CD4-positive, alpha-beta T cell treated with Interleukin-6 at 100 ng/mL for 8 hours (primary cell): ENCODE results near the gene EEF1A2.

Experiments used
- DNase-seq: peaks from one replicate; pipeline ENCODE4 v3.0.0-alpha.2; 2020; ENCODE audit warnings: mixed read lengths, low spot score

Gene EEF1A2

GRCh38 chr20:63449796-63450730 lies 48.8 kb downstream of the EEF1A2 start:
- DNase-seq, result no peak

DNA sequence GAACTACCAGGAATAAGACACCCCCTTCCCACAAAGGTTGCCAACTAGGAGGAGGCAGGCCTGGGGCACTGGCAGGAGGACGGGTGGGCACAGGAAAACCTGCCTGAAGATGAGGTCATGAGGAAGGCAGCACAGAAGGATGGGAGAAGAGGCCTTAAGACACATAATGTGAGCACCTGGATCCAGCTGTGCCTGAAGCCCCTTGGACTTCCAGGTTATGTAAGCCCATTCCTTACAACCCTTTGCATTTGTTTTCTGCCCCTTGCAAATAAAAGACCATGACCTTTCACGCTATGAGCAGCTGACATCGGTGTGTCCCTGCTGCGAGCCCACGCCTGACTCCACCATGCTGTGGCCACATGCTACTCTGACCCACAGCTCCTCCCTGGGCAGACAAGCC lies 49.9 kb downstream of the EEF1A2 start:
- DNase-seq, result no peak

- DNase-seq, result no peak
Measured at GRCh38 chr20:63448031-63448430, 50.9 kb downstream of the EEF1A2 start.

GRCh38 chr20:63447320-63447719 lies 51.6 kb downstream of the EEF1A2 start:
- DNase-seq, result no peak

GRCh38 chr20:63446216-63447024 lies 52.5 kb downstream of the EEF1A2 start:
- no peak for DNase-seq

DNA sequence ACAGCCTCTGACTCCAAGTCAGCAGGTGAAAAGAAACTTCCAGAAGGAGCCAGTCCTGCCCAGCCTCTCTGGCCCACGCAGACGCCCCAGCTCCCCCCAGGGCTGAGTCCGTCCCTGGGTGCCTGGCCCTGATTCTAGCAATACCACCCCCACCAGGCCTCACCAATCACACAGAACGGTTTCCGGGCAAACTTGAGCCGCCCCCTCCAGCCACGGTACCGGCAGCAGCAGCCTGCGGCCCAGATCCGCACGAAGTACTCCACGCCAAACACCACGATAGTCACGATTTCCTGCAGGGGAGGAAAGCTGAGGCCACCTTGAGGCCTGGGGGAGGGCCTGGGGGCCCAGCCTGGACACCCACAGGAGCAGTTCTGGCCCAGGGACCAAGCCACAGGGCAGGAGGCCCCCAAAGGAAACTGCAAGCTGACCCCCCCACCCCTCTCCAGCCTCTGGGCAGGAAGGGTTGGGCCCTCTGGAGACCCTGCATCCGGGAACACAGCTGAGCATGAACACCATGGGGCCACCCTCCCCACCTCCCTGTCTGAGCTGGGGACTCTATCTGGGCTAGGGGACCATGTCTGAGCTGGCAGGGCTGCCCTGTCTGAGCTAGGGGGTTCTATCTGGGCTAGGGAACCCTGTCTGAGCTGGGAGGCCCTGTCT lies 53.7 kb downstream of the EEF1A2 start:
- DNase-seq, result no peak

- DNase-seq, result no peak
Measured at GRCh38 chr20:63444548-63444947, 54.3 kb downstream of the EEF1A2 start.

GRCh38 chr20:63443606-63444395 lies 55.1 kb downstream of the EEF1A2 start:
- DNase-seq, result no peak

DNA sequence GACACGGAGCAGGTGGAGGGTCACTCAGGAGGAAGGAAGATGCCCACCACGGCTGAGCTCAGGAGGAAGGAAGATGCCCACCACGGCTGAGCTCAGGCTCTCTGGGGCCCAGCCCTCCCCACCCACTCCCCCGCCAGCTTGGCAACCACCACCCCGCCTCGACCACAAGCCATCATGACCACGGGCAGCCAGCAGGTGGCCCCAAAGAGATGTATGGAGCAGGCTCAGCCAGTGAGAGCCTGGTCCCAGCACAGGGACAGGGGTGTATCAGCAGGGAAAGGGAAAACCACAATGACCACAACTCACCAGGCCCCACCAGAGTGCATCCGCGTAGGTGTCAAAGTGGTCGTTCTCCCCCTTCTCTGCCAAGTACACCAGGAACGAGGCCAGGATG lies 56.8 kb downstream of the EEF1A2 start:
- peak; percentile 52 for DNase-seq

- DNase-seq, result peak; percentile 17
Measured at GRCh38 chr20:63441136-63442099, 57.5 kb downstream of the EEF1A2 start.

DNA sequence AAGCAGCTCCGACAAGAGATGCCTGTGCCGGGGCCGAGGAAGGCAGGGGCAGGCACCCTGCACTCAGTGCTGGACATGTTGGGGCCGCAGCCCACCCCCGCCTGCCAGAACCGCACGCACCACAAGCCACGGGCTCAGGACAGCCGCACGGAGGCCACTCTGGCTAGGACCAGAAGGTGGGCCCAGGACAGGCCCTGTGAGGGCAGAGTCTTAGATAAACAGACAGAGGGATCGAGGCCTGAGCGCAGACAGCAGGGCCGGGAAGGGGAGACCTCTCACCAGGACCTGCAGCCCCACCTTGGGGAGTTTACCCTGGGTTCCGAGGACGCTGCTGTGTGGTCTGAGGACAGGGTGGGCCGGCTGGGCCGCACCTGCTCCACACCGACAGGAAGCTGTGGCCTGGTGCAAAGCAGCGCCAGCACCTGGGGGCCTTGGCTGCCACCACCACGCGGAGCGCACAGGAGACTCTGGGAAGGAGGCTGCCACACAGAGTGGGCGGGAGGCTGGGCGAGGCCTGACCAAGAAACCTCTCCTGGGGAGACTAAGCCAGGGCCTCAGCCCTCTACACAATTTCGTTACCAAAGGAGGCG lies 58.4 kb downstream of the EEF1A2 start:
- no peak for DNase-seq

DNA sequence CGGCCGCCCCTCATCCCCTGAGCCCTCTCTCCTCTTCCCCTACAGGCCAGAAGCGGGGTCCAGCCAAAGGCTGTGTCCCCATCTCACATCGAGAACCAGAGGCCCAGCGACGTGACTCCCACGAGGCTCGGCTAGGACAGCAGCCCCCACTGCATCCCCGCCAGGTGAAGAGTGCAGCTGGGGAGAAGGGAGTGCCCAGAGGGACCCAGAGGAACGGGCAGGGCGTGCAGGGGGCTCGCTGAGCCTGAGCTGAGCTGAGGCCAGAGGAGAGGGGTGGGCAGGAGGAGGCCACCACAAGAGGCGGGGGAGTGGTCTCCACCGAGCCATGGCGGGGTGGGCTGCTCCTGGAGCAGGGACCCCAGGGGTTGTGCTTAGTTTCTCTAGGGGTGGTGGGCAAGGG lies 59.0 kb downstream of the EEF1A2 start:
- DNase-seq, result no peak

- no peak for DNase-seq
Measured at GRCh38 chr20:63438121-63438520, 60.8 kb downstream of the EEF1A2 start.
